MM.1S (cell line): ENCODE data around the gene NUSAP1.
"Not testable (repeated sequence)": the region's sequence is repeated elsewhere in the genome, so short reads cannot be mapped to it uniquely, and the experiment has no call there.

Experiments
- DNase-seq: peaks from one replicate; pipeline ENCODE4 v3.0.0-alpha.2; 2015
- H2AFZ ChIP-seq: fragments of 300-600 bp; sonication (generic); 2 replicates; pipeline ENCODE4 v1.6.0; 2016; ENCODE audit warnings: antibody characterized with exemption, low read length
- H3F3A ChIP-seq: fragments of 300-600 bp; sonication (generic); 2 replicates; pipeline ENCODE4 v1.6.1; 2016; ENCODE audit warnings: mild to moderate bottlenecking, antibody characterized with exemption, low read length, moderate library complexity, mixed read lengths; ENCODE audit not compliant: insufficient read depth
- H3K27ac ChIP-seq: fragments of 300-600 bp; sonication (generic); 2 replicates; pipeline ENCODE4 v1.5.1; 2016; ENCODE audit warnings: mild to moderate bottlenecking, low read length
- H3K27me3 ChIP-seq: fragments of 300-600 bp; sonication (generic); replicated peaks from 2 replicates; pipeline ENCODE4 v1.6.0; 2016; ENCODE audit warnings: low read length; ENCODE audit not compliant: insufficient read depth
- H3K36me3 ChIP-seq: fragments of 300-600 bp; sonication (generic); replicated peaks from 2 replicates; pipeline ENCODE4 v1.6.1; 2016; ENCODE audit warnings: mild to moderate bottlenecking, low read length, mixed read lengths; ENCODE audit not compliant: insufficient read depth
- H3K4me1 ChIP-seq: fragments of 300-600 bp; sonication (generic); 2 replicates; pipeline ENCODE4 v1.6.1; 2016; ENCODE audit warnings: low read length, mixed read lengths
- H3K4me2 ChIP-seq: fragments of 300-600 bp; sonication (generic); 2 replicates; pipeline ENCODE4 v1.6.0; 2016; ENCODE audit warnings: low read depth, low read length
- H3K4me3 ChIP-seq: fragments of 300-600 bp; sonication (generic); 2 replicates; pipeline ENCODE4 v1.5.1; 2016; ENCODE audit warnings: low read length, mixed read lengths
- H3K79me2 ChIP-seq: fragments of 300-600 bp; sonication (generic); 2 replicates; pipeline ENCODE4 v1.6.1; 2016; ENCODE audit warnings: mixed run types, low read length, mixed read lengths
- H3K9ac ChIP-seq: fragments of 300-600 bp; sonication (generic); 2 replicates; pipeline ENCODE4 v1.6.1; 2016; ENCODE audit warnings: low read length, mixed read lengths
- H3K9me2 ChIP-seq: fragments of 300-600 bp; sonication (generic); replicated peaks from 2 replicates; pipeline ENCODE4 v1.6.1; 2016; ENCODE audit warnings: mild to moderate bottlenecking, low read length, mixed read lengths; ENCODE audit not compliant: insufficient read depth
- H3K9me3 ChIP-seq: fragments of 300-600 bp; sonication (generic); replicated peaks from 2 replicates; pipeline ENCODE4 v1.6.1; 2016; ENCODE audit warnings: mild to moderate bottlenecking, low read length, mixed read lengths; ENCODE audit not compliant: insufficient read depth
- H4K20me1 ChIP-seq: fragments of 300-600 bp; sonication (generic); 2 replicates; pipeline ENCODE4 v1.6.1; 2016; ENCODE audit warnings: mild to moderate bottlenecking, low read length, moderate library complexity, mixed read lengths; ENCODE audit not compliant: insufficient read depth
- CTCF ChIP-seq: fragments of 300-600 bp; sonication (generic); IDR thresholded peaks from 2 replicates; pipeline ENCODE4 v1.5.1; 2016; ENCODE audit warnings: antibody characterized with exemption, low read length, mixed read lengths
- EZH2 ChIP-seq: fragments of 300-600 bp; sonication (generic); optimal IDR thresholded peaks from 2 replicates; pipeline ENCODE3; 2017; ENCODE audit warnings: low read depth, mild to moderate bottlenecking, antibody characterized with exemption, low read length, mixed read lengths
- EZH2phosphoT487 ChIP-seq: fragments of 300-600 bp; sonication (generic); IDR thresholded peaks from 2 replicates; pipeline ENCODE4 v1.6.1; 2018; ENCODE audit warnings: antibody characterized with exemption, low read length

Gene NUSAP1

GRCh38 chr15:41332194-41333025, at the start of gene NUSAP1, which contains the start of gene OIP5:
NUSAP1 (plus strand) TSS chr15:41332881; CDS start chr15:41332958, 77 bp downstream.
OIP5 (minus strand) TSS chr15:41332591; CDS start chr15:41332561, 30 bp downstream.
- peak; percentile 100 for DNase-seq
- TF ChIP-seq EZH2phosphoT487 (no peak), CTCF (peak; percentile 56)
- Histone ChIP-seq H3K9me3 (no peaks in the 10 kb centered on the region), H3K9me2 (no peaks in the 10 kb centered on the region), H3K9ac (peak within 1 kb of the TSS; percentile 81), H3K4me2 (peak within 1 kb of the TSS; percentile 88), H3K27ac (peak within 1 kb of the TSS; percentile 81), H3K79me2 (peaks cover 57% of the 10 kb centered on the region), H3K27me3 (no peaks in the 10 kb centered on the region), H3F3A (peaks cover 18% of the 10 kb centered on the region), H2AFZ (peak within 1 kb of the TSS; percentile 83), H3K36me3 (no peaks in the 10 kb centered on the region), H3K4me3 (peak within 1 kb of the TSS; percentile 92), H4K20me1 (no peaks in the 10 kb centered on the region), H3K4me1 (peaks cover 8% of the 10 kb centered on the region)

- not testable (repeated sequence) for H3K4me1 ChIP-seq, H3K9me2 ChIP-seq, DNase-seq, H4K20me1 ChIP-seq, H3K27me3 ChIP-seq, H3F3A ChIP-seq, H3K9me3 ChIP-seq
- H3K4me2 ChIP-seq, result peak overlapping the region; percentile 64; the same call in 1 of the 2 replicates
- peak overlapping the region; percentile 77 for H2AFZ ChIP-seq
- H3K4me3 ChIP-seq, result peak overlapping the region; percentile 88; the same call in 1 of the 2 replicates
- H3K36me3 ChIP-seq, result peaks cover 22% of the 10 kb centered on the region
- H3K79me2 ChIP-seq, result peaks cover 42% of the 10 kb centered on the region
- peak overlapping the region; percentile 86; the same call in 1 of the 2 replicates for H3K9ac ChIP-seq
- peak overlapping the region; percentile 65; the same call in 1 of the 2 replicates for H3K27ac ChIP-seq
Measured at GRCh38 chr15:41282980-41283652, 49.6 kb upstream of the NUSAP1 start.

GRCh38 chr15:41283653-41284426, 48.8 kb upstream of the NUSAP1 start:
- Histone ChIP-seq H3K9me3 (no peaks in the 10 kb centered on the region), H3K27ac (peak overlapping the region; percentile 65; the same call in 1 of the 2 replicates), H3K9ac (peak overlapping the region; percentile 86), H3K4me3 (peak overlapping the region; percentile 88), H3K4me2 (peak overlapping the region; percentile 64; the same call in 1 of the 2 replicates), H3K36me3 (peaks cover 28% of the 10 kb centered on the region), H3K4me1 (no peaks in the 10 kb centered on the region; the same call in 1 of the 2 replicates), H4K20me1 (no peaks in the 10 kb centered on the region), H2AFZ (peak overlapping the region; percentile 77), H3K27me3 (no peaks in the 10 kb centered on the region), H3K9me2 (no peaks in the 10 kb centered on the region), H3K79me2 (peaks cover 49% of the 10 kb centered on the region), H3F3A (0 out of 2 replicates have a peak, but pooled peaks cover 6% of the 10 kb centered on the region)
- DNase-seq, result peak; percentile 100
- TF ChIP-seq EZH2phosphoT487 (no peak), EZH2 (no peak), CTCF (no peak)
